Measurements from ENCODE around the gene NXPH4.
A peak's percentile ranks its signal among the peaks of the same experiment; 100 is the strongest.

- peak; percentile 42 for TF ChIP-seq CTCF (conservative IDR thresholded peaks at IDR 0.05; ENCODE audit: low read length)
- no peak for TF ChIP-seq EZH2phosphoT487 (IDR thresholded peaks at IDR 0.05; ENCODE audit: borderline replicate concordance, low read depth, low read length)
These were observed 32.5 kb downstream of the NXPH4 start for GRCh38 chr12:57248934-57249742.
